HG03066 (cell line): ENCODE measurements around the gene GDPD3.

Source experiments
- ATAC-seq: cut with Tn5 transposase; IDR thresholded peaks from one replicate; pipeline ENCODE4 v1.9.1; 2021; ENCODE audit warnings: low read depth; ENCODE audit not compliant: unreplicated experiment

GDPD3 gene

GRCh38 chr16:30113031-30113710 lies at the start of gene GDPD3:
Gene GDPD3, minus strand, starts transcription at chr16:30113537. Its CDS starts 59 bp downstream, at chr16:30113478.
- ATAC-seq: no peak

- ATAC-seq: no peak
These were observed 43.9 kb upstream of the GDPD3 start for GRCh38 chr16:30157214-30157613.

GRCh38 chr16:30155188-30155587 lies 41.9 kb upstream of the GDPD3 start:
- ATAC-seq: no peak

GRCh38 chr16:30152517-30152916 lies 39.2 kb upstream of the GDPD3 start:
- no peak for ATAC-seq

- ATAC-seq: no peak
These were observed 37.8 kb upstream of the GDPD3 start for GRCh38 chr16:30151091-30151490.

- no peak for ATAC-seq
These were observed 36.1 kb upstream of the GDPD3 start for GRCh38 chr16:30149250-30149930.

GRCh38 chr16:30147843-30148510 lies 34.6 kb upstream of the GDPD3 start:
- no peak for ATAC-seq

GRCh38 chr16:30145657-30146056 lies 32.3 kb upstream of the GDPD3 start:
- no peak for ATAC-seq

- no peak for ATAC-seq
These were observed 31.6 kb upstream of the GDPD3 start for GRCh38 chr16:30144917-30145316.

GRCh38 chr16:30144017-30144416 lies 30.7 kb upstream of the GDPD3 start:
- no peak for ATAC-seq

- ATAC-seq: no peak
These were observed 30.0 kb upstream of the GDPD3 start for GRCh38 chr16:30143347-30143702.

GRCh38 chr16:30142672-30143346 lies 29.5 kb upstream of the GDPD3 start:
- no peak for ATAC-seq

- no peak for ATAC-seq
These were observed 28.4 kb upstream of the GDPD3 start for GRCh38 chr16:30141750-30142149.

- no peak for ATAC-seq
These were observed 26.5 kb upstream of the GDPD3 start for GRCh38 chr16:30139583-30140481.

- ATAC-seq: no peak
These were observed 24.6 kb upstream of the GDPD3 start for GRCh38 chr16:30137897-30138296.

GRCh38 chr16:30136971-30137605 lies 23.8 kb upstream of the GDPD3 start:
- no peak for ATAC-seq

- ATAC-seq: no peak
These were observed 19.3 kb upstream of the GDPD3 start for GRCh38 chr16:30132591-30132990.

- no peak for ATAC-seq
These were observed 18.6 kb upstream of the GDPD3 start for GRCh38 chr16:30131869-30132475.

GRCh38 chr16:30127993-30128392 lies 14.7 kb upstream of the GDPD3 start:
- ATAC-seq: no peak
